Stomach (tissue), 9 donors: ENCODE data around the gene R3HDM1. TPM values are rescaled to one million over a fixed set of nuclear protein-coding genes. Genes with fewer than 3 reads are reported as not detected.

Experiments used
- DNase-seq, 2 donors: peaks; one replicate each; pipeline versions ENCODE4 v3.0.0 to v3.0.0-alpha.2; 2013 to 2019
- H3K27ac ChIP-seq, 5 donors: fragments of 200-600 bp in 4 of 5; sonication (generic) in 4 of 5; one replicate each; pipeline ENCODE4 v1.5.1; 2013 to 2019; ENCODE audit warnings: mild to moderate bottlenecking in 1 of 5, moderate library complexity in 1 of 5
- H3K27me3 ChIP-seq, 3 donors: fragments of 200-600 bp; sonication (generic); one replicate each; pipeline ENCODE4 v1.5.1; 2017 to 2019; ENCODE audit warnings: mixed run types in 1 of 3
- H3K36me3 ChIP-seq, 4 donors: fragments of 200-600 bp; sonication (generic); 1 replicate in 3 of 4; 2 replicates in 1 of 4; pipeline ENCODE4 v1.5.1; 2016 to 2019
- H3K4me1 ChIP-seq, 4 donors: fragments of 200-600 bp; sonication (generic); one replicate each; pipeline ENCODE4 v1.5.1; 2016 to 2019
- H3K4me3 ChIP-seq, 4 donors: fragments of 200-600 bp; sonication (generic) in 3 of 4; one replicate each; pipeline ENCODE4 v1.5.1; 2016 to 2019; ENCODE audit warnings: mild to moderate bottlenecking in 1 of 4
- H3K9me3 ChIP-seq, 4 donors: fragments of 200-600 bp; sonication (generic); one replicate each; pipeline ENCODE4 v1.5.1; 2016 to 2019
- CTCF ChIP-seq, 7 experiments: fragments of 450-650 bp in 4 of 7; fragments of 200-600 bp in 3 of 7; sonication (generic) in 3 of 7; IDR thresholded peaks; one replicate each; pipeline ENCODE4 v1.5.1; 2016 to 2019; ENCODE audit warnings: antibody characterized with exemption in 7 of 7, control low read depth in 2 of 7, mild to moderate bottlenecking in 1 of 7
- EP300 ChIP-seq: sonication (generic); formaldehyde crosslinking; IDR thresholded peaks from one replicate; pipeline ENCODE4 v1.6.1; 2017; ENCODE audit warnings: antibody characterized with exemption
- POLR2A ChIP-seq, 4 donors: fragments of 450-650 bp; IDR thresholded peaks; one replicate each; pipeline ENCODE4 v1.6.1; 2016; ENCODE audit warnings: antibody characterized with exemption in 4 of 4, control low read depth in 2 of 4, mild to moderate bottlenecking in 1 of 4, moderate library complexity in 1 of 4
- POLR2AphosphoS5 ChIP-seq, 3 donors: sonication (generic); formaldehyde crosslinking; IDR thresholded peaks; one replicate each; pipeline ENCODE4 v1.6.1; 2016; ENCODE audit warnings: antibody characterized with exemption in 3 of 3
- WGBS, 5 donors: extraction: QIAGEN DNeasy Blood & Tissue Kit in 3 of 5; methylation state at CpG; one replicate each; pipeline versions ENCODE4 v1.1.5 to v1.1.7; 2013 to 2018; 5-methylcytosine and 5-hydroxymethylcytosine counted together
- intact Hi-C: fragments of 100-400 bp; cut with DNase I; formaldehyde crosslinking; loops from one replicate; pipeline ENCODE4 v1.15.1; 2023; ENCODE audit warnings: low total_unique reads
- polyA plus RNA-seq, 3 donors: library from polyadenylated mRNA; stranded (reverse); fragments of 200-250 nt; gene quantifications; one replicate each; pipeline ENCODE4 v1.2.3, GENCODE V29; 2013
- total RNA-seq, 5 donors: library from RNA; depleted of rRNA; stranded (reverse); fragments of >200 nt; gene quantifications; one replicate each; pipeline versions ENCODE4 v1.1.0 to v1.2.3, GENCODE V29; 2014 to 2016
- donor health status: healthy with polysubstance abuse.
- donor health status: Bipolar disorder and iron deficiency.
- donor health status: healthy.

Gene R3HDM1
- total and polyA plus RNA-seq, 8 donors = 5.7 to 34.3 (median 12.8) TPM

- intact Hi-C loops = no loop called here
- peak within 1 kb of the TSS; percentile 90 to 100 (median 98) for H3K27ac ChIP-seq
- peak; percentile 97 to 99 for DNase-seq
- H3K27me3 ChIP-seq = no peaks in the 10 kb centered on the region
- H3K9me3 ChIP-seq = no peaks in the 10 kb centered on the region
- TF ChIP-seq POLR2AphosphoS5 (IDR thresholded peaks at IDR 0.05) (peak; percentile 75 to 93 (median 86)), CTCF (IDR thresholded peaks at IDR 0.05) (peak in 2 of 7 experiments; percentile 7 to 21), POLR2A (IDR thresholded peaks at IDR 0.05) (peak in 2 of 4 donors; percentile 87 to 92), EP300 (peak; percentile 19)
- WGBS, 5 donors = 0 to 2% (median 1%) methylated on average over 36 to 93 of the region's 93 CpGs
- peaks cover 0 to 3% (median 0%) of the 10 kb centered on the region in 4 donors for H3K36me3 ChIP-seq
- peak within 1 kb of the TSS; percentile 68 to 95 (median 78) for H3K4me3 ChIP-seq
- H3K4me1 ChIP-seq = peaks cover 12 to 44% (median 26%) of the 10 kb centered on the region in 4 donors
Measured at GRCh38 chr2:135741395-135742324, 210.4 kb downstream of the R3HDM1 start, which contains the start of gene UBXN4. Gene UBXN4, plus strand, starts transcription at chr2:135741855. Its CDS starts 75 bp downstream, at chr2:135741930.

GRCh38 chr2:135742325-135742757, 211.1 kb downstream of the R3HDM1 start:
- WGBS, 5 donors = 0 to 2% (median 0%) methylated on average over 23 to 34 of the region's 34 CpGs
- Histone ChIP-seq H3K27me3 (no peaks in the 10 kb centered on the region), H3K9me3 (no peaks in the 10 kb centered on the region), H3K27ac (peak overlapping the region; percentile 90 to 100 (median 98)), H3K4me1 (peaks cover 12 to 47% (median 28%) of the 10 kb centered on the region in 4 donors), H3K4me3 (peak overlapping the region; percentile 68 to 95 (median 78)), H3K36me3 (peaks cover 0 to 3% (median 2%) of the 10 kb centered on the region in 4 donors)
- peak; percentile 35 to 82 for DNase-seq
- TF ChIP-seq EP300 = no peak
- TF ChIP-seq POLR2AphosphoS5 (IDR thresholded peaks at IDR 0.05) = peak; percentile 43 to 82 (median 81)
- intact Hi-C loops = no loop called here

- H3K27ac ChIP-seq = peak overlapping the region in 3 of 5 donors; percentile 98 to 100 (median 99)
- no peaks in the 10 kb centered on the region for H3K9me3 ChIP-seq
- peak overlapping the region in 3 of 4 donors; percentile 68 to 95 (median 75) for H3K4me3 ChIP-seq
- no peak for DNase-seq
- TF ChIP-seq EP300 = no peak
- no peak for TF ChIP-seq CTCF (IDR thresholded peaks at IDR 0.05)
- TF ChIP-seq POLR2A (IDR thresholded peaks at IDR 0.05) = no peak
- no peak for TF ChIP-seq POLR2AphosphoS5 (IDR thresholded peaks at IDR 0.05)
- WGBS, 5 donors = 73 to 80% (median 76%) methylated on average over 1 of the region's 1 CpG
- H3K36me3 ChIP-seq = peaks cover under 1 to 18% (median 17%) of the 10 kb centered on the region in 4 donors
- no peaks in the 10 kb centered on the region for H3K27me3 ChIP-seq
- peaks cover 12 to 47% (median 28%) of the 10 kb centered on the region in 4 donors for H3K4me1 ChIP-seq
- intact Hi-C loops = no loop called here
Measured at GRCh38 chr2:135743860-135744259, 212.6 kb downstream of the R3HDM1 start.

DNA sequence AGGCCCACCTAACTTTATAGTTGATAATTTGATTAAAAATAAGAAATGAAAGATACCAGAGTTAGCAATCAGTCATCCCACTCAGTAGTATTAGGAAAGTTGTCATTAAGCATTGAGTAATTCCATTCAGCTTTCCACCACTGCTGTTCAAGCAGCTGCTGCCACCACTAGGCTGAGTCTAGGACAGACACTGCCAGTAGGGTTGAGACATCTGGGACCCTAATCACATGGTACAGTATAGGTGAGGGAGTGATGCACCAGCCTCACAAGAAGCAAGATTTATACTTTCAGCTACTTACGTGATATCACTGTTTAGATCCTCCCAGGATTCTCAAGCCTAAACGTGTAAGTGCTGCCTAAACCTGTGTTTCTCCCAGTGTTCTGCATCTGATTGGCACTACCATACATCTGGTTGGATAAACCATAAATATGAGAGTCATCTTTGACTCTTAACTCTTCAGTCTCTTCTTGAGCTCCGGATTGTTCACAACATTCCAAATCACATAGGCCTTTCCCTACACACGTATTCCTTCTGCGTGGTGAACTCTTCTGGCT, 213.6 kb downstream of the R3HDM1 start:
- DNase-seq = peak in 1 of 2 donors; percentile 30
- no peak overlapping the region for H3K4me3 ChIP-seq

More for the DNA sequence above, 213.6 kb downstream of the R3HDM1 start:
- Histone ChIP-seq H3K27me3 (no peaks in the 10 kb centered on the region), H3K4me1 (peaks cover 12 to 47% (median 28%) of the 10 kb centered on the region in 4 donors), H3K9me3 (no peaks in the 10 kb centered on the region), H3K27ac (peak overlapping the region in 1 of 5 donors; percentile 98), H3K36me3 (peaks cover 6 to 28% (median 27%) of the 10 kb centered on the region in 4 donors)
- no peak for TF ChIP-seq POLR2AphosphoS5 (IDR thresholded peaks at IDR 0.05)
- TF ChIP-seq CTCF (IDR thresholded peaks at IDR 0.05) = no peak
- no peak for TF ChIP-seq EP300
- no peak for TF ChIP-seq POLR2A (IDR thresholded peaks at IDR 0.05)
- WGBS, 5 donors = 81 to 85% (median 82%) methylated on average over 5 of the region's 5 CpGs
- intact Hi-C loops = no loop called here
